Cardiac fibroblast (primary cell): ENCODE measurements around the gene RIPK4.

Experiments used
- DNase-seq, 2 donors: peaks; one replicate each; pipeline versions ENCODE4 v3.0.0 to v3.0.0-alpha.2; 2010; ENCODE audit warnings: low read depth in 2 of 2
- H3K4me3 ChIP-seq, 2 donors: replicated peaks in 1 of 2; 1 replicate in 1 of 2; 2 replicates in 1 of 2; pipeline ENCODE4 v1.5.1; 2011; ENCODE audit warnings: low read depth in 2 of 2, low read length in 2 of 2, mild to moderate bottlenecking in 2 of 2, moderate library complexity in 1 of 2
- TF ChIP-seq, protein P1 (sequence below): IDR thresholded peaks from one replicate; pipeline ENCODE4 v1.5.1; 2011; ENCODE audit warnings: low read depth, mild to moderate bottlenecking, low read length, inconsistent platforms

RIPK4 gene

DNA sequence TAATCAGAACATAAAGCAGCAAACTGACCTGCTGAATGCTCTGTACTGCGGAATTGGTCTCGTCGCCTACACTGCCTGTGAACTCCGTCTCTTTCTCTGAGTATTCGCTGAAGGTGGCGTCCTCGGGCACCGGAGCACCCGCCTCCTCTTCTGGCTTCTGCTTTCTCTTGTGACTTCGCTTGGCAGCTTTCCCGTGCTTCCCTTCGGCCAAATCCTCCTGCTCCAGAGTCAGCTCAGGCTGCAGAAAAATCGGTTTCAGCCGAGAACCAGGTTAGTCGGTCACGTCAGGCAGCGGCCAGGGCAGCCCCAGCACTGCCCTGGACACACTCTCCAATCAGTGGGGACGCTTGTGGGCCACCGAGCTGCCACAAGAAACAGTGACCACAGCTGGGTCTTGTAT lies 35.8 kb upstream of the RIPK4 start:
- TF ChIP-seq, protein P1, sequence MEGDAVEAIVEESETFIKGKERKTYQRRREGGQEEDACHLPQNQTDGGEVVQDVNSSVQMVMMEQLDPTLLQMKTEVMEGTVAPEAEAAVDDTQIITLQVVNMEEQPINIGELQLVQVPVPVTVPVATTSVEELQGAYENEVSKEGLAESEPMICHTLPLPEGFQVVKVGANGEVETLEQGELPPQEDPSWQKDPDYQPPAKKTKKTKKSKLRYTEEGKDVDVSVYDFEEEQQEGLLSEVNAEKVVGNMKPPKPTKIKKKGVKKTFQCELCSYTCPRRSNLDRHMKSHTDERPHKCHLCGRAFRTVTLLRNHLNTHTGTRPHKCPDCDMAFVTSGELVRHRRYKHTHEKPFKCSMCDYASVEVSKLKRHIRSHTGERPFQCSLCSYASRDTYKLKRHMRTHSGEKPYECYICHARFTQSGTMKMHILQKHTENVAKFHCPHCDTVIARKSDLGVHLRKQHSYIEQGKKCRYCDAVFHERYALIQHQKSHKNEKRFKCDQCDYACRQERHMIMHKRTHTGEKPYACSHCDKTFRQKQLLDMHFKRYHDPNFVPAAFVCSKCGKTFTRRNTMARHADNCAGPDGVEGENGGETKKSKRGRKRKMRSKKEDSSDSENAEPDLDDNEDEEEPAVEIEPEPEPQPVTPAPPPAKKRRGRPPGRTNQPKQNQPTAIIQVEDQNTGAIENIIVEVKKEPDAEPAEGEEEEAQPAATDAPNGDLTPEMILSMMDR = no peak
- no peak overlapping the region for H3K4me3 ChIP-seq
- peak in 1 of 2 donors; percentile 7 for DNase-seq

- H3K4me3 ChIP-seq = no peak overlapping the region
- no peak for DNase-seq
- TF ChIP-seq, protein P1 = no peak
These were observed 35.3 kb upstream of the RIPK4 start for GRCh38 chr21:41802198-41802584.

GRCh38 chr21:41801321-41802197 lies 34.7 kb upstream of the RIPK4 start:
- H3K4me3 ChIP-seq = no peak overlapping the region
- TF ChIP-seq, protein P1 = no peak
- DNase-seq = no peak

GRCh38 chr21:41800425-41801320 lies 33.8 kb upstream of the RIPK4 start:
- no peak overlapping the region for H3K4me3 ChIP-seq
- DNase-seq = no peak
- TF ChIP-seq, protein P1 = no peak

DNA sequence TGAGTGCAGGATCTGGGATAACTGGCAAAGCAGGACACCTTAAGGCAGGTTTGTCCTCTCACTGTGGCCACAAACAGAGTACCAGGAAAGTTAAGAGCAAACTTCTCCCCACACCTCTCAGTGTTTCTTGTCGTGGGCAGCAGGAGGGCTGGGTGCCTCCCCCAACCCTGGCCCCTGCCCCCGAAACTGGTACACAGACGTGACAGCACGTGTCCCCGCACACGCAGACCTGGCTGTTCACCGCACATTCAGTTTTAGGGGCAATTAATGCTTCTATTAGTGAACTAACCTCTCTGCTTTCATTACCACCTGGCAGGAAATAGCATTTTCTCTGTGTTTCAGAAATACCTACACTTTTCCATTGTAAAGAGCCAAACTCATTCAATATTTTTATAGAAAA lies 32.9 kb upstream of the RIPK4 start:
- TF ChIP-seq, protein P1 = no peak
- DNase-seq = no peak
- no peak overlapping the region for H3K4me3 ChIP-seq

- no peak for DNase-seq
- no peak overlapping the region for H3K4me3 ChIP-seq
- TF ChIP-seq, protein P1 = no peak
These were observed 31.5 kb upstream of the RIPK4 start for GRCh38 chr21:41798326-41798725.
